ENCODE measurements around the gene LGALS9. TPM values are rescaled to one million over a fixed set of nuclear protein-coding genes. Genes with fewer than 3 reads are reported as not detected.

LGALS9 gene
- polyA plus RNA-seq (2013, experiment 1 of 2; ENCODE audit: insufficient read length) = 0.78 TPM
- 0.76 TPM for polyA plus RNA-seq (2013, experiment 2 of 2; ENCODE audit: insufficient read length)

- peak; percentile 24 for DNase-seq
These were observed at the start of gene LGALS9 for GRCh38 chr17:27630607-27631410. TSS of gene LGALS9 (plus strand) at chr17:27631188. CDS start at chr17:27631266, 78 bp downstream.

- no peak for DNase-seq
These were observed 48.3 kb upstream of the LGALS9 start for GRCh38 chr17:27582696-27583095.

- DNase-seq = no peak
These were observed 45.8 kb upstream of the LGALS9 start for GRCh38 chr17:27585153-27585681.

GRCh38 chr17:27585792-27586191 lies 45.2 kb upstream of the LGALS9 start:
- no peak for DNase-seq

- peak; percentile 93 for DNase-seq
These were observed 44.7 kb upstream of the LGALS9 start for GRCh38 chr17:27586203-27586721.

- no peak for DNase-seq
These were observed 42.6 kb upstream of the LGALS9 start for GRCh38 chr17:27588354-27588753.

- DNase-seq = no peak
These were observed 40.1 kb upstream of the LGALS9 start for GRCh38 chr17:27590864-27591263.

GRCh38 chr17:27591986-27592385 lies 39.0 kb upstream of the LGALS9 start:
- DNase-seq = no peak

GRCh38 chr17:27593232-27593856 lies 37.6 kb upstream of the LGALS9 start:
- no peak for DNase-seq

GRCh38 chr17:27593857-27594255 lies 37.1 kb upstream of the LGALS9 start:
- DNase-seq = no peak

GRCh38 chr17:27595208-27595607 lies 35.8 kb upstream of the LGALS9 start:
- DNase-seq = no peak

GRCh38 chr17:27596096-27596495 lies 34.9 kb upstream of the LGALS9 start:
- DNase-seq = no peak

- no peak for DNase-seq
These were observed 34.3 kb upstream of the LGALS9 start for GRCh38 chr17:27596566-27597187.

- no peak for DNase-seq
These were observed 33.8 kb upstream of the LGALS9 start for GRCh38 chr17:27597188-27597580.

- no peak for DNase-seq
These were observed 33.1 kb upstream of the LGALS9 start for GRCh38 chr17:27597783-27598320.

- no peak for DNase-seq
These were observed 32.5 kb upstream of the LGALS9 start for GRCh38 chr17:27598337-27599050.

- no peak for DNase-seq
These were observed 30.5 kb upstream of the LGALS9 start for GRCh38 chr17:27600471-27600870.

GRCh38 chr17:27601069-27601974 lies 29.7 kb upstream of the LGALS9 start:
- DNase-seq = peak; percentile 71

GRCh38 chr17:27601975-27602302 lies 29.0 kb upstream of the LGALS9 start:
- no peak for DNase-seq

- peak; percentile 54 for DNase-seq
These were observed 28.1 kb upstream of the LGALS9 start for GRCh38 chr17:27602721-27603420.

GRCh38 chr17:27603421-27603770 lies 27.6 kb upstream of the LGALS9 start:
- DNase-seq = no peak
